ENCODE results near the gene TMEM205. TPM values are rescaled to one million over a fixed set of nuclear protein-coding genes. Genes with fewer than 3 reads are reported as not detected.

The TMEM205 gene
- total RNA-seq, 4 donors from 2014 or later = 154 to 170 (median 160) TPM

GRCh38 chr19:11345122-11345803 is 805 bp downstream of the TMEM205 start:
- no peak for TF ChIP-seq CTCF (IDR thresholded peaks at IDR 0.05; ENCODE audit: low read depth)

- no peak for TF ChIP-seq CTCF (IDR thresholded peaks at IDR 0.05; ENCODE audit: low read depth)
Observed at GRCh38 chr19:11342429-11342828, 3.6 kb downstream of the TMEM205 start.

GRCh38 chr19:11339254-11340098 is 6.6 kb downstream of the TMEM205 start, which contains the start of gene RAB3D:
TSS of gene RAB3D (minus strand) at chr19:11339657. CDS start at chr19:11337399, 2,258 bp downstream.
- TF ChIP-seq CTCF (IDR thresholded peaks at IDR 0.05; ENCODE audit: low read depth) = no peak

GRCh38 chr19:11338569-11339253 is 7.4 kb downstream of the TMEM205 start:
- TF ChIP-seq CTCF (IDR thresholded peaks at IDR 0.05; ENCODE audit: low read depth) = no peak

- no peak for TF ChIP-seq CTCF (IDR thresholded peaks at IDR 0.05; ENCODE audit: low read depth)
Observed at GRCh38 chr19:11338121-11338520, 7.9 kb downstream of the TMEM205 start.

GRCh38 chr19:11337080-11337479 is 9.0 kb downstream of the TMEM205 start:
- no peak for TF ChIP-seq CTCF (IDR thresholded peaks at IDR 0.05; ENCODE audit: low read depth)
